ENCODE results near the gene UBE2J2. TPM values are rescaled to one million over a fixed set of nuclear protein-coding genes. Genes with fewer than 3 reads are reported as not detected.

The UBE2J2 gene
- total and polyA plus RNA-seq, 11 donors, result 23.3 to 53.6 (median 34.7) TPM

GRCh38 chr1:1275836-1276235 is 2.2 kb upstream of the UBE2J2 start:
- Histone ChIP-seq H3K36me3 (peaks cover 0 to 9% (median 0%) of the 10 kb centered on the region in 9 donors), H3K4me1 (peaks cover 13 to 33% (median 29%) of the 10 kb centered on the region in 12 donors), H3K27me3 (no peaks in the 10 kb centered on the region), H3K4me3 (no peak overlapping the region), H3K27ac (no peak overlapping the region), H3K9me3 (no peaks in the 10 kb centered on the region)
- TF ChIP-seq POLR2A (IDR thresholded peaks at IDR 0.05) (no peak), CTCF (IDR thresholded peaks at IDR 0.05) (no peak)
- DNase-seq (no peak), ATAC-seq (no peak)
- WGBS, 4 donors, result 78 to 86% (median 83%) methylated on average over 9 of the region's 9 CpGs
- intact Hi-C loops (cut with DNase I), result no loop called here

GRCh38 chr1:1274931-1275431 is 1.3 kb upstream of the UBE2J2 start:
- DNase-seq (peak in 2 of 5 donors; percentile 17 to 58), ATAC-seq (no peak)
- H3K4me3 ChIP-seq, result peak overlapping the region in 4 of 12 donors; percentile 61 to 97 (median 94)
- H3K27me3 ChIP-seq, result no peaks in the 10 kb centered on the region
- H3K27ac ChIP-seq, result peak overlapping the region in 1 of 12 donors; percentile 88
- 89 to 91% (median 90%) methylated on average over 14 to 15 of the region's 15 CpGs for WGBS, 4 donors
- H3K36me3 ChIP-seq, result peaks cover 0 to 9% (median 0%) of the 10 kb centered on the region in 9 donors
- H3K4me1 ChIP-seq, result peaks cover 14 to 41% (median 37%) of the 10 kb centered on the region in 12 donors
- intact Hi-C loops (cut with DNase I), result loop anchor here in 2 of 10 donors (5.0 kb wide), 1 partner anchor 43 kb away; the partner anchor contains the start of genes B3GALT6 (in 2 of the 2) and SDF4 (in 2 of the 2)
- TF ChIP-seq CTCF (IDR thresholded peaks at IDR 0.05) (no peak), POLR2A (IDR thresholded peaks at IDR 0.05) (no peak)
- H3K9me3 ChIP-seq, result no peaks in the 10 kb centered on the region

- Histone ChIP-seq H3K4me3 (peak overlapping the region; percentile 61 to 99 (median 94)), H3K4me1 (peaks cover 14 to 45% (median 38%) of the 10 kb centered on the region in 12 donors), H3K27ac (peak overlapping the region in 11 of 12 donors; percentile 76 to 96 (median 90)), H3K27me3 (no peaks in the 10 kb centered on the region), H3K36me3 (peaks cover 0 to 9% (median 0%) of the 10 kb centered on the region in 9 donors), H3K9me3 (no peaks in the 10 kb centered on the region)
- DNase-seq, result peak in 1 of 5 donors; percentile 56
- peak; percentile 2 to 43 (median 29) for ATAC-seq
- no peak for TF ChIP-seq CTCF (IDR thresholded peaks at IDR 0.05)
- TF ChIP-seq POLR2A (IDR thresholded peaks at IDR 0.05), result no peak
- intact Hi-C loops (cut with DNase I), result loop anchor here in 2 of 10 donors (5.0 kb wide), 1 partner anchor 42 kb away; the partner anchor contains the start of genes B3GALT6 (in 2 of the 2) and SDF4 (in 2 of the 2)
- 8 to 29% (median 21%) methylated on average over 22 to 31 of the region's 31 CpGs for WGBS, 4 donors
Observed at GRCh38 chr1:1274299-1274930, 761 bp upstream of the UBE2J2 start.

GRCh38 chr1:1273209-1273511 is 494 bp downstream of the UBE2J2 start:
- Histone ChIP-seq H3K4me1 (peaks cover 14 to 49% (median 38%) of the 10 kb centered on the region in 12 donors), H3K36me3 (peaks cover 0 to 15% (median 4%) of the 10 kb centered on the region in 9 donors), H3K27me3 (no peaks in the 10 kb centered on the region), H3K9me3 (no peaks in the 10 kb centered on the region), H3K27ac (peak overlapping the region; percentile 41 to 96 (median 88)), H3K4me3 (peak overlapping the region; percentile 61 to 99 (median 94))
- ATAC-seq, result no peak
- intact Hi-C loops (cut with DNase I), result loop anchor here in 3 of 10 donors (1.0 to 5.0 kb wide), 3 partner anchors 40 to 157 kb away; partner anchors contain the start of genes B3GALT6 (in 3 of the 3), SDF4 (in 3 of the 3) and C1orf159 (in 1 of the 3)
- no peak for TF ChIP-seq CTCF (IDR thresholded peaks at IDR 0.05)
- TF ChIP-seq POLR2A (IDR thresholded peaks at IDR 0.05), result no peak
- WGBS, 4 donors, result 0% methylated on average over 7 to 31 of the region's 31 CpGs
- DNase-seq, result peak in 1 of 5 donors; percentile 68
